Raji (cell line): Measurements from ENCODE around the gene CELSR1.

Source experiments
- POLR2A ChIP-seq: IDR thresholded peaks from 2 replicates; pipeline ENCODE4 v1.6.1; 2011; ENCODE audit warnings: low read depth, low read length, control low read depth; ENCODE audit not compliant: insufficient read depth

Gene CELSR1

GRCh38 chr22:46462726-46463371, 74.6 kb downstream of the CELSR1 start:
- TF ChIP-seq POLR2A: no peak

- no peak for TF ChIP-seq POLR2A
These were observed 75.7 kb downstream of the CELSR1 start for GRCh38 chr22:46461566-46462180.

GRCh38 chr22:46460857-46461256, 76.6 kb downstream of the CELSR1 start:
- TF ChIP-seq POLR2A: no peak

- TF ChIP-seq POLR2A: no peak
These were observed 77.9 kb downstream of the CELSR1 start for GRCh38 chr22:46459347-46460065.

GRCh38 chr22:46458525-46458924, 78.9 kb downstream of the CELSR1 start:
- no peak for TF ChIP-seq POLR2A

- no peak for TF ChIP-seq POLR2A
These were observed 79.6 kb downstream of the CELSR1 start for GRCh38 chr22:46457502-46458488.

GRCh38 chr22:46456818-46457163, 80.6 kb downstream of the CELSR1 start:
- TF ChIP-seq POLR2A: no peak

- no peak for TF ChIP-seq POLR2A
These were observed 82.0 kb downstream of the CELSR1 start for GRCh38 chr22:46455446-46455845.

- no peak for TF ChIP-seq POLR2A
These were observed 82.7 kb downstream of the CELSR1 start for GRCh38 chr22:46454504-46455269.

- TF ChIP-seq POLR2A: no peak
These were observed 83.5 kb downstream of the CELSR1 start for GRCh38 chr22:46453829-46454503.

- TF ChIP-seq POLR2A: no peak
These were observed 84.2 kb downstream of the CELSR1 start for GRCh38 chr22:46453006-46453828.

- no peak for TF ChIP-seq POLR2A
These were observed 85.0 kb downstream of the CELSR1 start for GRCh38 chr22:46452195-46453005.
